Measurements from ENCODE around the gene CCT8L2.
"Not testable (repeated sequence)": the region's sequence is repeated elsewhere in the genome, so short reads cannot be mapped to it uniquely, and the experiment has no call there.

The CCT8L2 gene

DNA sequence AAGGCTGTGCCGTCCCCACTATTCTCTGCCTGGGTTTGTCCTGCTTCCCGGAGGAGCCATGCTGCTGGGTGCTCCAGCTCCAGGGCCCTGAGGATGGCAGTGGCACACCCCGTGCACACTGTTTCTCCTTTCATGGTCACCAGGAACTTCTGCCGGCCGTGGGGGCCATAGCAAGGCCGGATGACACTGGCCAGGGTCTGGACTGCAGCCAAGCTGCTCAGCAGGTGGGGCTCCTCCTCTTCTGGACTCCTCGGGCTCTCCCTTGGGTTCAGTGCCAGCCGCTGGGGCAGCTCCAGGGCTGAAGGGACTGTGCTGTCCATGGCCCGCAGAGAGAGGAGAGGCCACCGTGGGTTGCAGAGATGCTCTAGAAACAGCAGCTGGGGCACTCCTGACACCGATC, 379 bp downstream of the CCT8L2 start:
- not testable (repeated sequence) for DNase-seq

DNA sequence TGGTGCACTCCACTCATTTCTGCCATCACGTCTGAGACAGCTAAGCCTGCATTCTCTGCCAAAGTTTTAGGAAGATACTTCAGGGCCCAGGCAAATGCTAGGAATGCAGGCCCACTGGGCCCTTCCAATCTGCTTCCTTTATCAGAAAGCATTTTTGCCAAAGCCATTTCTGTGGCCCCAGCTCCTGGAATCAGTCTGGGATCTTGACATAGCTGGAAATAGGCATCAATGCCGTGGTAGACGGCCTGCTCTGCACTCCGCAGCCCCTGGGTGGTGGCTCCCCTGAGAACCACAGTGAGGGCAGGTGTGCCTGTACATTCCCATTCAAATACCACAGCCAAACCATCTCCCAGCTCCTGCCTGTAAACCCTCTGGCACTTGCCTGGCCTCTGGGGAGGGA, 1.5 kb downstream of the CCT8L2 start:
- DNase-seq, result not testable (repeated sequence)

DNA sequence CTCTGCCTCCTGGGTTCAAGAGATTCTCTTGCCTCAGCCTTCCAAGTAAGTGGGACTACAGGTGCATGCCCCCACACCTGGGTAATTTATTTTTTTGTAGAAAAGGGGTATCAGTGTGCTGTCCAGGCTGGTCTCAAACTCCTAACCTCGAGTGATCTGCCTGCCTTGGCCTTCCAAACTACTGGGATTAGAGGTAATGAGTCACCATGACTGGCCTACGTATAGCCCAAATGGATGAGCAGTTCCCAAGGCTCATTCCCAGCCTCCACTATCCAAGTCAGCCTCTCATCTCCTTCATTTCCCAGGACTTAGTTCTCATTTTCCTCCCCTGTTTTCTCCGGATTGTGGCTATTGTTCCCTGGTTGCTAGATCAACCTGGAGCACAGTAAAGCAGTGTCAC, 5.6 kb downstream of the CCT8L2 start:
- no peak for DNase-seq

DNA sequence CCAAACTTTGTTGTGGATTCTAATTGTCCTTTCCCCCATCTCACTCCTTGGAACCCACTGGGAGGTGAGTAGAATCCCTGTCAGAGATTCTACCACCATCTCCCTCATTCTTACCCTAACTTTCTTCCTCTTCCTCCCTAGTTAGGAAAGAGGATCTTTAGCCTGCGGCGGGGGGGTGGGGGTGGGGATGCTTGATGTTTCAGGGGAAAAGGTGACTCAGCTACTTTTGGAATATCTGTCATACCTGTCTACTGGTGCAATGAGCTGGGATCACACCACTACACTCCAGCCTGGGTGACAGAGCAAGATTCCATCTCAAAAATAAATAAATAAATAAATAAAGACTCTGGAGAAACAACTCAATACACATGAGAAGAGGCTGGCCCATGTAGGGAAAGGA, 6.4 kb downstream of the CCT8L2 start:
- DNase-seq, result no peak

DNA sequence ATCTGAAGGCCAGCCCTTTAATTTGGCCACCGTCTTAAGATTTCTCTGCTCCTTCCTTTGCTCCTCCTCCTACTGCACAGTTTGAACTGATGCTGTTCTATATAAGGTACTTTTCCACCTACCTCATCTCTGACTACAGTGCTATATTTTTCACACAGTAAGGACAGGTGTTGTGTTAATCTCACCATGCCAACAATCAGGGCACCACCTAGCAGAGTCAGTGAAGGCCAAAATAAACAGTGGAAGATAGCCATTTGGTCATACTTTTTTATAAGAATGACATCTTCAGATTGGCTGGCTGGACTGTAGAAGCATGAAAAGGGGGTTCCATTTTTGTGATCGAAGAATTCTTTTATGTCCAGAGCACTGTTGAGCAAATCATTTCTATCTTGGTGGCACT, 11.7 kb downstream of the CCT8L2 start:
- not testable (repeated sequence) for DNase-seq

DNA sequence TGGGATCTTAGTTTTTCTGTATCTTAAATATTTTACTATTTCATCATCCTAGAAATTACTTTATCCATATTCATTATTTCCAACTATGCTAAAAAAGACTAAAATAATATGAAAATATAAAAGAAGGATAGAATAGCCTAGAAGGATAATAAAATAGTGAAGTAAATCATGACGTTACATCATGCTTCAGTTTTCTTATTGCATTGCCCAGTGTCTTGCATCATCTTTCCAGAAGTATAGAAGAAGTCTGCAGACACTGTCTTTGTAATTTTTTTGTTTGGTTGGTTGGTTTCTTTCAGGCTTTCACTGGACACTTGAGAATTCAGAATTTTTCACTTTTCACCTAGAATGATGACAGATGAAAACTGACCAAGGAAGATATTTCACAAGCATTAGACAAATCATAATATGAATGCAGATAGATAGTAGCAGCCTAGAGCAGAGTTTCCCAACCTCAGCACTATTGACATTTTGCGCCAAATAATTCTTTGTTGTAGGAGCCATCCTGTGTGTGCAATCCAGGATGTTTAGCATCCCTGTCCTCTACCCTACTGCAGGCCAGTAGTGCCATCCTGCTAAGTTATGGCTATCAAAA, 23.3 kb downstream of the CCT8L2 start:
- not testable (repeated sequence) for DNase-seq

DNA sequence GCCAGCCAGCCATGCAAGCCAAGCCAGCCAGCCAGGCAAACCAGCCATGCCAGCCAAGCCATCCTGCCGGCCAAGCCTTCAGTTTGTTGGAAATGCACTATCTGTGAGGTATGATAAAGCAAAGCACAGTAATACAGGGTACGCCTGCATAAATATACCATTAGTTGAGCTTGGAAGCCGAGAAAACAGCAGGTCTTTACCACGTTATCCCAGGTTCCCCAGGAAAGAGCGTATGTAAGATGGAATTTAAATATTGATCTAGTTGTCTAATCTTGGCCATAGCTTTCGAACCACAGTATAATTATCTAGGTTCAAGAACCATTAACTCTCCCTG, 24.2 kb downstream of the CCT8L2 start:
- no peak for DNase-seq

DNA sequence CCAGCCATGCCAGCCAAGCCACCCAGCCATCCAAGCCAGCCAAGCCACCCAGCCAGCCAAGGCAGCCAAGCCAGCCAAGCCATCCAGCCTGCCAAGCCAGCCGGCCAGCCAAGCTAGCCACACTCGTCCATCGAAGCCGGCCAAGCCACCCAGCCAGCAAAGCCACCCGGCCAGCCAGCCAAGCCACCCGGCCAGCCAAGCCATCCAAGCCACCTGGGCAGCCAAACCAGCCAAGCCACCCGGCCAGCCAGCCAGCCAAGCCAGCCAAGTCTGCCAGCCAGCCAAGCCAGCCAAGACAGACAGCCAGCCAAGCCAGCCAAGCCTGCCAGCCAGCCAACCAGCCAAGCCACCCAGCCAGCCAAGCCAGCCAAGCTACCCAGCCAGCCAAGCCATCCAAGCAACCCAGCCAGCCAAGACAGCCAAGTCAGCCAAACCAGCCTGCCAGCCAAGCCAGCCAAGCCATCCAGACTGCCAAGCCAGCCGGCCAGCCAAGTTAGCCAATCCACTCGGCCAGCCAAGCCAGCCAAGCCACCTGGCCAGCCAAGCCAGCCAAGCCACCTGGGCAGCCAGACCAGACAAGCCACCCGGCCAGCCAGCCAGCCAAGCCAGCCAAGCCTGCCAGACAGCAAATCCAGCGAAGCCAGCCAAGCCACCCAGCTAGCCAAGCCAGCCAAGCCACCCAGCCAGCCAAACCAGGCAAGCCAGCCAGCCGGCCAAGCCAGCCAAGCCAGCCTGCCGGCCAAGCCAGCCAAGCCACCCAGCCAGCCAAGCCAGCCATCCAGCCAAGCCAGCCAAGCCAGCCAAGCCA, 24.8 kb downstream of the CCT8L2 start:
- DNase-seq, result not testable (repeated sequence)

DNA sequence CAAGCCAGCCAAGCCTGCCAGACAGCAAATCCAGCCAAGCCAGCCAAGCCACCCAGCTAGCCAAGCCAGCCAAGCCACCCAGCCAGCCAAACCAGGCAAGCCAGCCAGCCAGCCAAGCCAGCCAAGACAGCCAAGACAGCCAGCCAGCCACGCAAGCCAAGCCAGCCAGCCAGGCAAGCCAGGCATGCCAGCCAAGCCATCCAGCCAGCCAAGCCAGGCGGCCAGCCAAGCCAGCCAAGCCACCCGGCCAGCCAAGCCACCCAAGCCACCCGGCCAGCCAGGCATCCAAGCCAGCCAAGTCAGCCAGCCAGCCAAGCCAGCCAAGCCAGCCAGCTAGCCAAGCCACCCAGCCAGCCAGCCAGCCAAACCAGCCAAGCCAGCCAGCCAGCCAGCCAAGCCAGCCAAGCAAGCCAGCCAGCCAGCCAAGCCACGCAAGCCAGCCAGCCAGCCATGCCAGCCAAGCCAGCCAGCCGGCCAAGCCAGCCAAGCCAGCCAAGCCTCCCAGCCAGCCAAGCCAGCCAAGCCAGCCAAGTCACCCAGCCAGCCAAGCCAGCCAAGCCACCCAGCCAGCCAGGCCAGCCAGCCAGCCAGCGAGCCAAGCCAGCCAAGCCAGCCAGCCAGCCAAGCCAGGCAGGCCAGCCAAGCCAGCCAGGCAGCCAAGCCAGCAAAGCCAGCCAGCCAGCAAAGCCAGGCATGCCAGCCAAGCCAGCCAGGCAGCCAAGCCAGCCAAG, 26.0 kb downstream of the CCT8L2 start:
- not testable (repeated sequence) for DNase-seq

DNA sequence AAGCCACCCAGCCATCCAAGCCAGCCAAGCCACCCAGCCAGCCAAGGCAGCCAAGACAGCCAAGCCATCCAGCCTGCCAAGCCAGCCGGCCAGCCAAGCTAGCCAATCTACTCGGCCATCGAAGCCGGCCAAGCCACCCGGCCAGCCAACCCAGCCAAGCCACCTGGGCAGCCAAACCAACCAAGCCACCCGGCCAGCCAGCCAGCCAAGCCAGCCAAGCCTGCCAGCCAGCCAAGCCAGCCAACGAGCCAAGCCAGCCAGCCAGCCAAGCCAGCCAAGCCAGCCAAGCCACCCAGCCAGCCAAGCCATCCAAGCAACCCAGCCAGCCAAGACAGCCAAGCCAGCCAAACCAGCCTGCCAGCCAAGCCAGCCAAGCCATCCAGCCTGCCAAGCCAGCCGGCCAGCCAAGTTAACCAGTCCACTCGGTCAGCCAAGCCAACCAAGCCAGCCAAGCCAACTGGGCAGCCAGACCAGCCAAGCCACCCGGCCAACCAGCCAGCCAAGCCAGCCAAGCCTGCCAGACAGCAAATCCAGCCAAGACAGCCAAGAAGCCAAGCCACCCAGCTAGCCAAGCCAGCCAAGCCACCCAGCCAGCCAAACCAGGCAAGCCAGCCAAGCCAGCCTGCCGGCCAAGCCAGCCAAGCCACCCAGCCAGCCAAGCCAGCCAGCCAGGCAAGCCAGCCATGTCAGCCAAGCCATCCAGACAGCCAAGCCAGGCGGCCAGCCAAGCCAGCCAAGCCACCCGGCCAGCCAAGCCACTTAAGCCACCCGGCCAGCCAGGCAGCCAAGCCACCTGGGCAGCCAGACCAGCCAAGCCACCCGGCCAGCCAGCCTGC, 26.8 kb downstream of the CCT8L2 start:
- not testable (repeated sequence) for DNase-seq

DNA sequence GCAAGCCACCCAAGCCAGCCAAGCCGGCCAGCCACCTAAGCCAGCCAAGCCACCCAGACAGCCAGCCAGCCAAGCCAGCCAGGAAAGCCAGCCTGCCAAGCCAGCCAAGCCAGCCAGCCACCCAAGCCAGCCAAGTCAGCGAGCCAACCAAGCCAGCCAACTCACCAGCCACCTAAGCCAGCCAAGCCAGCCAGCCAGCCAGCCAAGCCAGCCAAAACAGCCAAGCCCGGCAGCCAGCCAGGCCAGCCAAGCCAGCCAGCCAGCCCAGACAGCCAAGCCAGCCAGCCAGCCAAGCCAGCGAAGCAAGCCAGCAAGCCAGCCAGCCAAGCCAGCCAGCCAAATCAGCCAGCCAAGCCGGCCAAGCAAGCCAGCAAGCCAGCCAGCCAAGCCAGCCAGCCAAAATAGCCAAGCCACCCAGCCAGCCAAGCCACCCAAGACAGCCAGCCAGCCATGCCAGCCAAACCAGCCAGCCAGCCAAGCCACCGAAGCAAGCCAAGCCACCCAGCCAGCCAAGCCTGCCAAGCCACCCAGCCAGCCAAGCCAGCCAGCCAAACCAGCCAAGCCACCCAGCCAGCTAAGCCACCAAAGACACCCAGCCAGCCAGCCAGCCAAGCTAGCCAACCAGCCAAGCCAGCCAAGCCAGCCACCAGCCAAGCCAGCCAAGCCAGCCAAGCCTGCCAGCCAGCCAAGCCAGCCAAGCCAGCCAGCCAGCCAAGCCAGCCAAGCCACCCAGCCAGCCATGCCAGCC, 27.6 kb downstream of the CCT8L2 start:
- not testable (repeated sequence) for DNase-seq

DNA sequence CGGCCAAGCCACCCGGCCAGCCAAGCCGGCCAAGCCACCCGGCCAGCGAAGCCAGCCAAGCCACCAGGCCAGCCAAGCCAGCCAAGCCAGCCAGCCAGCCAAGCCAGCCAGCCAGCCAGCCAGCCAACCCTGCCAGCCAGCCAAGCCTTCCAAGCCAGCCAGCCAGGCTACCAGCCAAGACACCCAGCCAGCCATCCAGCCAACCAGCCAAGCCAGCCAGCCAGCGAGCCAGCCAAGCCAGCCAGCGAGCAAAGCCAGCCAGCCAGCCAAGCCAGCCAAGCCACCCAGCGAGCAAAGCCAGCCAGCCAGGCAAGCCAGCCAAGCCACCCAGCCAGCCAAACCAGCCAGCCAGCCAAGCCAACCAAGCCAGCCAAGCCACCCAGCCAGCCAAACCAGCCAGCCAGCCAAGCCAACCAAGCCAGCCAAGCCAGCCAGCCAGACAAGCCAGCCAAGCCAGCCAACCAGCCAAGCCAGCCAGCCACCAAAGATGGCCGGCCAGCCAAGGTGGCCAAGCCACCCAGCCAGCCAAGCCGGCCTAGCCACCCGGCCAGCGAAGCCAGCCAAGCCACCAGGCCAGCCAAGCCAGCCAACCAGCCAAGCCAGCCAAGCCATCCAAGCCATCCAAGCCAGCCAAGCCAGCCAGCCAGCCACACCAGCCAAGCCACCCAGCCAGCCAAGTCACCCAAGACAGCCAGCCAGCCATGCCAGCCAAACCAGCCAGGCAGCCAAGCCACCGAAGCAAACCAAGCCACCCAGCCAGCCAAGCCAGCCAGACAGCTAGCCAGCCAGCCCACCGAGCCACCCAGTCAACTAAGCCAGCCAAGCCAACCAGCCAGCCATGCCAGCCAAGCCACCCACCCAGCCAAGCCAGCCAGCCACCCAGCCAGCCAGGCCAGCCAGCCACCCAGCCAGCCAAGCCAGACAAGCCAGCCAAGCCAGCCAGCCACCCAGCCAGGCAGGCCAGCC, 28.8 kb downstream of the CCT8L2 start:
- no peak for DNase-seq

DNA sequence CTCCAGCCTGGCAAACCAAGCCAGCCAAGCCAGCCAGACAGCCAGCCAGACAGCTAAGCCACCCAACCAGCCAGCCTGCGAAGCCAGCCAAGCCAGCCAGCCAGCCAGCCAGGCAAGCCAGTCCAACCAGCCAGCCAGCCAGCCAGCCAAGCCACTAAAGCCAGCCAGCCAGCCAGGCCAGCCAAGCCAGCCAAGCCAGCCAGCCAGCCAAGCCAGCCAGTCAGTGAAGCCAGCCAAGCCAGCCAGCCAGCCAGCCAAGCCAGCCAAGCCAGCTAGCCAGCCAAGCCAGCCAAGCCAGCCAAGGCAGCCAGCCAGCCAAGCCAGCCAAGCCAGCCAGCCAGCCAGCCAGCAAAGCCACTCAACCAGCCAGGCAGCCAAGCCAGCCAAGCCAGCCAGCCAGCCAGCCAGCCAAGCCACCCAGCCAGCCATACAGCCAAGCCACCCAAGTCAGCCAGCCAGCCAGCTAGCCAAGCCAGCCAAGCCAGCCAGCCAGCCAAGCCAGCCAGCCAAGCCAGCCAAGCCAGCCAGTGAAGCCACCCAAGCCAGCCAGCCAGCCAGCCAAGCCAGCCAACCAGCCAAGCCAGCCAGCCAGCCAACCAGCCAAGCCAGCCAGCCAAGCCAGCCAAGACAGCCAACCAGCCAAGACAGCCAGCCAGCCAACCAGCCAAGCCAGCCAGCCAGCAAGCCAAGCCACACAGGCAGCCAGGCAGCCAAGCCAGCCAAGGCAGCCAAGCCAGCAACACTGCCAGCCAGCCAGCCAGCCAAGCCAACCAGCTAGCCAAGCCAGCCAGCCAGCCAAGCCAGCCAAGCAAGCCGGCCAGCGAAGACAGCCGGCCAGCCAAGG, 29.7 kb downstream of the CCT8L2 start:
- DNase-seq, result no peak

DNA sequence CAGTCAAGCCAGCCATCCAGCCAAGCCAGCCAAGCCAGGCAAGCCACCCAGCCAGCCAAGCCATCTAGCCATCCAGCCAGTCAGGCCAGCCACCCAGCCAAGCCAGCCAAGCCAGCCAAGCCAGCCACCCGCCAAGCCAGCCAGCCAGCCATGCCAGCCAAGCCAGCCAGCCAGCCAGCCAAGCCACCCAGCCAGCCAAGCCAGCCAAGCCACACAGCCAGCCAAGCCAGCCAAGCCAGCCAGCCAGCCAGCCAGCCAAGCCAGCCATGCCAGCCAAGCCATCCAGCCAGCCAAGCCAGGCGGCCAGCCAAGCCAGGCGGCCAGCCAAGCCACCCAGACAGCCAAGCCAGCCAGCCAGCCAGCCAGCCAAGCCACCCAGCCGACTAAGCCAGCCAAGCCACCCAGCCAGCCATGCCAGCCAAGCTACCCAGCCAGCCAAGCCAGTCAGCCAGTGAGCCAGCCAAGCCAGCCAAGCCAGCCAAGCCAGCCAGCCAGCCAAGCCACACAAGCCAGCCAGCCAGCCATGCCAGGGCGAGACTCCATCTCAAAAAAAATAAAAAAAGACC, 31.4 kb downstream of the CCT8L2 start:
- not testable (repeated sequence) for DNase-seq

DNA sequence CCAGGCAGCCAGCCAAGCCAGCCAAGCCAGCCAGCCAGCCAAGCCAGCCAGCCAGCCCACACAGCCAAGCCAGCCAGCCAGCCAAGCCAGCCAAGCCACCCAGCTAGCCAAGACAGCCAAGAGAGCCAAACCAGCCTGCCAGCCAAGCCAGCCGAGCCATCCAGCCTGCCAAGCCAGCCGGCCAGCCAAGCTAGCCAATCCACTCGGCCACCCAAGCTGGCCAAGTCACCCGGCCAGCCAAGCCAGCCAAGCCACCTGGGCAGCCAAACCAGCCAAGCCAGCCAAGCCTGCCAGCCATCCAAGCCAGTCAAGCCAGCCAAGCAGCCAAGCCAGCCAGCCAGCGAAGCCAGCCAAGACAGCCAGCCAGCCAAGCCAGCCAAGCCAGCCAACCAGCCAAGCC, 32.0 kb downstream of the CCT8L2 start:
- DNase-seq, result not testable (repeated sequence)

DNA sequence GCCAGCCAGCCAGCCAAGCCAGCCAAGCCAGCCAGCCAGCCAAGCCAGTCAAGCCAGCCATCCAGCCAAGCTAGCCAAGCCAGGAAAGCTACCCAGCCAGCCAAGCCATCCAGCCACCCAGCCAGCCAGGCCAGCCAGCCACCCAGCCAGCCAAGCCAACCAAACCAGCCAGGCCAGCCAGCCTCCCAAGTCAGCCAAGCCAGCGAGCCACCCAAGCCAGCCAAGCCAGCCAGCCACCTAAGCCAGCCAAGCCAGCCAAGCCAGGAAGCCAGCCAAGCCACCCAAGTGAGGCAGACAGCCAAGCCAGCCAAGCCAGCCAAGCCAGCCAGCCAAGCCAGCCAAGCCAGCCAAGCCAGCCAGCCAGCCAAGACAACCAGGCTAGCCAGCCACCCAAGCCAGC, 32.6 kb downstream of the CCT8L2 start:
- not testable (repeated sequence) for DNase-seq

DNA sequence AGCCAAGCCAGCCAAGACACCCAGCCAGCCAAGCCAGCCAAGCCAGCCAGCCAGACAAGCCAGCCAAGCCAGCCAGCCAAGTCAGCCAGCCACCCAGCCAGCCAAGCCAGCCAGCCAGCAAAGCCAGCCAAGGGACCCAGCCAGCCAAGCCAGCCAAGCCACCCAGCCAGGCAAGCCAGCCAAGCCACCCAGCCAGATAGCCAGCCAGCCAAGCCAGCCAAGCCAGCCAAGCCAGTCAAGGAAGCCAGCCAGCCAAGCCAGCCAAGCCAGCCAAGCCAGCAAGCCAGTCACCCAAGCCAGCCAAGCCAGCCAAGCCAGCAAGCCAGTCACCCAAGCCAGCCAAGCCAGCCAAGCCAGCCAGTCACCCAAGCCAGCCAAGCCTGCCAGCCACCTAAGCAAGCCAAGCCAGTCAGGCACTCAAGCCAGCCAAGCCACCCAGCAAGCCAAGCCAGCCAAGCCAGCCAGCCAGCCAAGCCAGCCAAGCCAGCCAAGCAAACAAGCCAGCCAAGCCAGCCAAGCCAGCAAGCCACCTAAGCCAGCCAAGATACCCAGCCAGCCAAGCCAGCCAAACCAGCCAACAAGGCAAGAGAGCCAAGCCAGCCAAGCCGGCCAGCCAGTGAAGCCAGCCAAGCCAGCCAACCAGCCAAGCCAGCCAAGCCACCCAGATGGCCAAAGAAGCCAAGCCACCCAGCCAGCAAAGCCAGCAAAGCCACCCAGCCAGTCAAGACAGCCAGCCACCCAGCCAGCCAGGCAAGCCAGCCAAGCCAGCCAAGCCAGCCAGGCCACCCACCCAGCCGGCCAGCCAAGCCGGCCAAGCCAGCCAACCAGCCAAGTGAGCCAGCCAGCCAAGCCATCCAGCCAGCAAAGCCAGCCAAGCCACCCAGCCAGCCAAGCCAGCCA, 33.3 kb downstream of the CCT8L2 start:
- no peak for DNase-seq

DNA sequence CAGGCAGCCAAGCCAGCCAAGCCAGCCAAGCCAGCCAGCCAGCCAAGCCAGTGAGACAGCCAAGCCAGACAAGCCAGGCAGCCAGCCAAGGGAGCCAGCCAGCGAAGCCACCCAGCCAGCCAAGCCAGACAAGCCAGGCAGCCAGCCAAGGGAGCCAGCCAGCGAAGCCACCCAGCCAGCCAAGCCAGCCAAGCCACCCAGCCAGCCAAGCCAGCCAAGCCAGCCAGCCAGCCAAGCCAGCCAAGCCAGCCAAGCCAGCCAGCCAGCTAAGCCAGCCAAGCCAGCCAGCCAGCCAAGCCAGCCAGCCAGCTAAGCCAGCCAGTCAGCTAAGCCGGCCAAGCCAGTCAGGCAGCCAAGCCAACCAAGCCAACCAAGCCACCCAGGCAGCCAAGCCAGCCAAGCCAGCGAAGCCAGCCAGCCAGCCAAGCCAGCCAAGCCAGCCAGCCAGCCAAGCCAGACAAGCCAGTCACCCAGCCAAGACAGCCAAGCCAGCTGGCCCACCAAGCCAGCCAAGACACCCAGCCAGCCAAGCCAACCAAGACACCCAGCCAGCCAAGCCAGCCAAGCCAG, 34.1 kb downstream of the CCT8L2 start:
- DNase-seq, result not testable (repeated sequence)
